HG03442 (cell line): ENCODE data around the gene FBXL7.

Experiments
- ATAC-seq: cut with Tn5 transposase; IDR thresholded peaks from one replicate; pipeline ENCODE4 v1.9.1; 2021; ENCODE audit warnings: mild to moderate bottlenecking, moderate library complexity; ENCODE audit not compliant: unreplicated experiment

FBXL7 gene

DNA sequence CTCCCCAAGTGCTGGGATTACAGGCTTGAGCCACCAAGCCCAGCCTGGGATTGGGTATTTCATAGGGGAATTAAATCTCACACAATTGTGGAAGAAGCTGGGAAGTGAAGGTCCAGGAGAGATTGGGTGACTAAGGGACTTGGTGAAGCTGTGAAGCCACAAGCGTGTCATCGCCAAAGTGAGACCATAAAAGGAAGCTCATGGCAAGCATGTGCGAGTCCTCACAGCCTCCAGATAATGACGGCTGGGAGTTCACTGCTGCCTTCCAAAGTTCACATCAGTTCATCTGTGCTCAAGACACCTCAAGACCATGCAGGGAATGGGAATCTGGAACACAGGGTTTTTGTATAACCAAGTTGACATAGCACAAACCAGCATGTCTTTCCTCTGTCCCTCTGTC lies 469.0 kb downstream of the FBXL7 start:
- ATAC-seq, result no peak

DNA sequence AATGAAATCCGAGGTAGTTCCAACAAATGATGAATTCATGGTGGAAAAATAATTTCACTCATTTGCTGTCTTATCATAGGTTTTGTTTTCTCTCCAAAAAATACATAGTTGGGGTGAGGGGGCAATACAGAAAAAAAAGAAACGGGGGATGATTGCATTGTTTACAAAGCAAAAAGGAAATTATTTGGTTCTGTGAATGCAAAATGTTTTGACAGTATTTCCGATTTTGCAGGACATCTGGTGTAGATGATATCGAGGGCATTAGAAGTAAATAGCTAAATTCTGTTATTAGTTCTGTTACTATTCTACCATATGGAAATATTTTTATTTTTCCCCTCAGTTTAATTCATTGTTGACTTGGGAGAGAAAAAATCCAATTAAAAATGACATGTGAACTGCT lies 477.9 kb downstream of the FBXL7 start:
- no peak for ATAC-seq

DNA sequence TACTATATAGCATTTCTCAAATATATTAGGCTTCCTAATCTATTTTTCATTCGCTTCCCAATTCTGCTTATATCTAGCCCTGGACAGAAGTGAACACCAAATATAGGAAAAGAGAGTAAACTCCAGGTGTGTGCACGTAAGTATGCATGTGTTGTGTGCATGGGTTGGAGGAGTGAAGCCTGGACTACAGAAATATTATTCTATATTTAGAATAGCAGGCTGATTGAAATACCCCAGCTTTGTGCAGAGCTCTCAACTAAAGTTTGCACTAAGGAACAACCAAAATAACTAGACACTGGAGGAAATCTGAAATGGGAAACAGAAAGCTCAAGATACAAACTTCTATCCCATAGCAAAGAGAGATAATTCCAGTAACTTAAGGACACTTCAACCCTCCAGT lies 480.9 kb downstream of the FBXL7 start:
- no peak for ATAC-seq

DNA sequence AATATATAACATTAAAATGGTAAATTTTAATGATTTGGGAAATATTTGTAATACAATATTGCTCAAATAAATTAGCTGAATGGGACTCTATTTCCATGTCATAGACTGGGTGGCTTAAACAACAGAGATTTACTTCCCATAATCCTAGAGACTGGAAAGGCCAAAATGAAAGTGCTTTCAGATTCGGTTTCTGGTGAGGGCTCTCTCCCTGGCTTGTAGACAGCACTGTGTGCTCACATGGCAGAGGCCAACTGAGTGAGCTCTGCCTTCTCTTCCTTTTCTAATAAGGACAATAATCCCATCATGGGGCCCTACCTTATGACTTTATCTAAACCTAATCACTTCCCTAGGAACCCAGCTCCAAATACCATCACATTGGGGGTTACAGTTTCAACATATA lies 483.4 kb downstream of the FBXL7 start:
- no peak for ATAC-seq
